Measurements from ENCODE around the gene TRIM28.
A peak's percentile ranks its signal among the peaks of the same experiment; 100 is the strongest.
"Not testable (repeated sequence)": the region's sequence is repeated elsewhere in the genome, so short reads cannot be mapped to it uniquely, and the experiment has no call there.

The TRIM28 gene

GRCh38 chr19:58543826-58544590, at the start of gene TRIM28:
Gene TRIM28, plus strand, starts transcription at chr19:58544064. Its CDS starts 694 bp downstream, at chr19:58544758.
- Mint-ChIP-seq H3K36me3 (ENCODE audit: low read depth) (peaks cover 47% of the 10 kb centered on the region), H3K27me3 (no peaks in the 10 kb centered on the region), H3K27ac (peak within 1 kb of the TSS; percentile 95), H3K4me1 (ENCODE audit: low read depth) (peaks cover 42% of the 10 kb centered on the region), H3K9me3 (no peaks in the 10 kb centered on the region), H3K4me3 (peak within 1 kb of the TSS; percentile 92)
- intact Hi-C loops (cut with micrococcal nuclease): loop anchor here (2.0 kb wide), 2 partner anchors 15 to 25 kb away; partner anchors contain the start of genes UBE2M and ZBTB45

- H3K27me3 Mint-ChIP-seq: peaks cover 9% of the 10 kb centered on the region
These were observed 46.2 kb upstream of the TRIM28 start for GRCh38 chr19:58497634-58498170.

GRCh38 chr19:58498316-58499020, 45.4 kb upstream of the TRIM28 start:
- Mint-ChIP-seq H3K9me3 (peaks cover 25% of the 10 kb centered on the region), H3K27ac (peak overlapping the region; percentile 89), H3K4me3 (peak overlapping the region; percentile 79), H3K4me1 (ENCODE audit: low read depth) (peaks cover 18% of the 10 kb centered on the region), H3K36me3 (ENCODE audit: low read depth) (peaks cover 7% of the 10 kb centered on the region), H3K27me3 (peaks cover 14% of the 10 kb centered on the region)
- intact Hi-C loops (cut with micrococcal nuclease): loop anchor here (1.0 kb wide), 3 partner anchors 32 to 97 kb away; partner anchors contain the start of gene ZNF324B

More at GRCh38 chr19:58497634-58498170, 46.2 kb upstream of the TRIM28 start:
- no peak overlapping the region for H3K4me3 Mint-ChIP-seq
- peaks cover 18% of the 10 kb centered on the region for H3K4me1 Mint-ChIP-seq (ENCODE audit: low read depth)
- H3K9me3 Mint-ChIP-seq: peaks cover 23% of the 10 kb centered on the region
- no peak overlapping the region for H3K27ac Mint-ChIP-seq
- intact Hi-C loops (cut with micrococcal nuclease): no loop called here
- peaks cover 7% of the 10 kb centered on the region for H3K36me3 Mint-ChIP-seq (ENCODE audit: low read depth)

GRCh38 chr19:58499021-58499927, 44.6 kb upstream of the TRIM28 start:
- intact Hi-C loops (cut with micrococcal nuclease): loop anchor here (1.0 kb wide), 3 partner anchors 33 to 98 kb away; partner anchors contain the start of gene ZNF324B
- peak overlapping the region; percentile 89 for H3K27ac Mint-ChIP-seq
- peaks cover 15% of the 10 kb centered on the region for H3K27me3 Mint-ChIP-seq
- peaks cover 7% of the 10 kb centered on the region for H3K36me3 Mint-ChIP-seq (ENCODE audit: low read depth)
- peak overlapping the region; percentile 79 for H3K4me3 Mint-ChIP-seq
- peaks cover 25% of the 10 kb centered on the region for H3K9me3 Mint-ChIP-seq
- H3K4me1 Mint-ChIP-seq (ENCODE audit: low read depth): peaks cover 18% of the 10 kb centered on the region

GRCh38 chr19:58500242-58500641, 43.6 kb upstream of the TRIM28 start:
- H3K27ac Mint-ChIP-seq: peak overlapping the region; percentile 89
- no peak overlapping the region for H3K4me3 Mint-ChIP-seq
- H3K9me3 Mint-ChIP-seq: peaks cover 25% of the 10 kb centered on the region
- intact Hi-C loops (cut with micrococcal nuclease): no loop called here
- H3K4me1 Mint-ChIP-seq (ENCODE audit: low read depth): peaks cover 18% of the 10 kb centered on the region
- H3K36me3 Mint-ChIP-seq (ENCODE audit: low read depth): peaks cover 7% of the 10 kb centered on the region
- peaks cover 15% of the 10 kb centered on the region for H3K27me3 Mint-ChIP-seq

- intact Hi-C loops (cut with micrococcal nuclease); H3K27ac Mint-ChIP-seq: not testable (repeated sequence)
These were observed 36.2 kb upstream of the TRIM28 start for GRCh38 chr19:58507602-58508223.

GRCh38 chr19:58509731-58510083, 34.2 kb upstream of the TRIM28 start:
- H3K4me3 Mint-ChIP-seq: no peak overlapping the region
- H3K27ac Mint-ChIP-seq: no peak overlapping the region
- intact Hi-C loops (cut with micrococcal nuclease): no loop called here
- H3K27me3 Mint-ChIP-seq: no peaks in the 10 kb centered on the region
- peaks cover 12% of the 10 kb centered on the region for H3K9me3 Mint-ChIP-seq
- peaks cover 24% of the 10 kb centered on the region for H3K36me3 Mint-ChIP-seq (ENCODE audit: low read depth)
- H3K4me1 Mint-ChIP-seq (ENCODE audit: low read depth): peaks cover 13% of the 10 kb centered on the region

More at GRCh38 chr19:58507602-58508223, 36.2 kb upstream of the TRIM28 start:
- not testable (repeated sequence) for H3K4me3 Mint-ChIP-seq; H3K4me1 Mint-ChIP-seq (ENCODE audit: low read depth); H3K27me3 Mint-ChIP-seq
- H3K36me3 Mint-ChIP-seq (ENCODE audit: low read depth): peaks cover 14% of the 10 kb centered on the region
- H3K9me3 Mint-ChIP-seq: peaks cover 14% of the 10 kb centered on the region

GRCh38 chr19:58510084-58510862, 33.6 kb upstream of the TRIM28 start:
- Mint-ChIP-seq H3K36me3 (ENCODE audit: low read depth) (peaks cover 27% of the 10 kb centered on the region), H3K4me3 (no peak overlapping the region), H3K27me3 (no peaks in the 10 kb centered on the region), H3K27ac (no peak overlapping the region), H3K9me3 (peaks cover 12% of the 10 kb centered on the region), H3K4me1 (ENCODE audit: low read depth) (peaks cover 19% of the 10 kb centered on the region)
- intact Hi-C loops (cut with micrococcal nuclease): no loop called here

- Mint-ChIP-seq H3K27ac (no peak within 1 kb of the TSS), H3K9me3 (peaks cover 12% of the 10 kb centered on the region), H3K36me3 (ENCODE audit: low read depth) (peaks cover 40% of the 10 kb centered on the region), H3K27me3 (no peaks in the 10 kb centered on the region), H3K4me1 (ENCODE audit: low read depth) (peaks cover 32% of the 10 kb centered on the region), H3K4me3 (no peak within 1 kb of the TSS)
- intact Hi-C loops (cut with micrococcal nuclease): no loop called here
These were observed 32.3 kb upstream of the TRIM28 start, which contains the start of gene SLC27A5 for GRCh38 chr19:58511353-58512208. Gene SLC27A5, minus strand, starts transcription at chr19:58511992. Its CDS starts 37 bp downstream, at chr19:58511955.

GRCh38 chr19:58513213-58513693, 30.6 kb upstream of the TRIM28 start:
- Mint-ChIP-seq H3K4me1 (ENCODE audit: low read depth) (peaks cover 45% of the 10 kb centered on the region), H3K4me3 (peak overlapping the region; percentile 75), H3K36me3 (ENCODE audit: low read depth) (peaks cover 51% of the 10 kb centered on the region), H3K27me3 (no peaks in the 10 kb centered on the region), H3K27ac (peak overlapping the region; percentile 82), H3K9me3 (peaks cover 1% of the 10 kb centered on the region)
- intact Hi-C loops (cut with micrococcal nuclease): no loop called here

- H3K9me3 Mint-ChIP-seq: no peaks in the 10 kb centered on the region
- peaks cover 52% of the 10 kb centered on the region for H3K4me1 Mint-ChIP-seq (ENCODE audit: low read depth)
- no peaks in the 10 kb centered on the region for H3K27me3 Mint-ChIP-seq
- peaks cover 56% of the 10 kb centered on the region for H3K36me3 Mint-ChIP-seq (ENCODE audit: low read depth)
- peak overlapping the region; percentile 82 for H3K27ac Mint-ChIP-seq
- intact Hi-C loops (cut with micrococcal nuclease): no loop called here
- H3K4me3 Mint-ChIP-seq: peak overlapping the region; percentile 75
These were observed 29.9 kb upstream of the TRIM28 start for GRCh38 chr19:58513694-58514563.
